Stimulated activated CD4-positive, alpha-beta T cell treated with anti-CD3 and anti-CD28 coated beads, Interleukin-1b, Interleukin-23, amount 100 ng/mL, for 4 hours (primary cell): ENCODE results near the gene AOC1.
"Not testable (repeated sequence)": the region's sequence is repeated elsewhere in the genome, so short reads cannot be mapped to it uniquely, and the experiment has no call there.

Experiments used
- DNase-seq, 2 donors: peaks; one replicate each; pipeline ENCODE4 v3.0.0-alpha.2; 2020; ENCODE audit warnings: low read depth in 2 of 2

The AOC1 gene

GRCh38 chr7:150852371-150852905 lies at the start of gene AOC1:
AOC1 (plus strand) TSS chr7:150852517; CDS start chr7:150856471, 3,954 bp downstream.
- no peak for DNase-seq

- no peak for DNase-seq
Measured at GRCh38 chr7:150803161-150803860, 49.0 kb upstream of the AOC1 start.

- no peak for DNase-seq
Measured at GRCh38 chr7:150804802-150805201, 47.5 kb upstream of the AOC1 start.

- DNase-seq: no peak
Measured at GRCh38 chr7:150805864-150806263, 46.5 kb upstream of the AOC1 start.

GRCh38 chr7:150806454-150806853 lies 45.9 kb upstream of the AOC1 start:
- DNase-seq: no peak

GRCh38 chr7:150806863-150807262 lies 45.5 kb upstream of the AOC1 start:
- DNase-seq: no peak

GRCh38 chr7:150807616-150808438 lies 44.5 kb upstream of the AOC1 start:
- not testable (repeated sequence) for DNase-seq

- DNase-seq: no peak
Measured at GRCh38 chr7:150814328-150815001, 37.9 kb upstream of the AOC1 start.

- no peak for DNase-seq
Measured at GRCh38 chr7:150818971-150819370, 33.3 kb upstream of the AOC1 start.

GRCh38 chr7:150820148-150820547 lies 32.2 kb upstream of the AOC1 start:
- DNase-seq: no peak

- no peak for DNase-seq
Measured at GRCh38 chr7:150820578-150821198, 31.6 kb upstream of the AOC1 start.

GRCh38 chr7:150823043-150823442 lies 29.3 kb upstream of the AOC1 start:
- DNase-seq: no peak

GRCh38 chr7:150823484-150824126 lies 28.7 kb upstream of the AOC1 start:
- DNase-seq: no peak

GRCh38 chr7:150824379-150825177 lies 27.7 kb upstream of the AOC1 start:
- no peak for DNase-seq

- no peak for DNase-seq
Measured at GRCh38 chr7:150826061-150826849, 26.1 kb upstream of the AOC1 start.

GRCh38 chr7:150828384-150828783 lies 23.9 kb upstream of the AOC1 start:
- DNase-seq: no peak

GRCh38 chr7:150829426-150829825 lies 22.9 kb upstream of the AOC1 start:
- DNase-seq: no peak

GRCh38 chr7:150830937-150831336 lies 21.4 kb upstream of the AOC1 start:
- no peak for DNase-seq

GRCh38 chr7:150831851-150832250 lies 20.5 kb upstream of the AOC1 start:
- DNase-seq: no peak

GRCh38 chr7:150835019-150835418 lies 17.3 kb upstream of the AOC1 start:
- DNase-seq: no peak
